NCI-H82 treated with DMSO at 0.1 percent for 48 hours (cell line): ENCODE measurements around the gene DEF6.
"Not testable (repeated sequence)": the region's sequence is repeated elsewhere in the genome, so short reads cannot be mapped to it uniquely, and the experiment has no call there.

Experiments
- DNase-seq: peaks from one replicate; lab custom pipeline; 2025; ENCODE audit not compliant: unreplicated experiment; lab: John Stamatoyannopoulos, UW

The DEF6 gene

GRCh38 chr6:35309611-35310264, 12.1 kb downstream of the DEF6 start:
- no peak for DNase-seq

GRCh38 chr6:35310265-35310831, 12.7 kb downstream of the DEF6 start:
- no peak for DNase-seq

GRCh38 chr6:35311390-35312075, 13.9 kb downstream of the DEF6 start:
- no peak for DNase-seq

GRCh38 chr6:35312076-35312800, 14.6 kb downstream of the DEF6 start:
- DNase-seq: no peak

- no peak for DNase-seq
These were observed 15.2 kb downstream of the DEF6 start for GRCh38 chr6:35312807-35313206.

GRCh38 chr6:35317483-35318195, 20.0 kb downstream of the DEF6 start:
- DNase-seq: no peak

GRCh38 chr6:35318196-35319171, 20.9 kb downstream of the DEF6 start:
- DNase-seq: peak; percentile 70

- no peak for DNase-seq
These were observed 21.9 kb downstream of the DEF6 start for GRCh38 chr6:35319346-35320030.

- no peak for DNase-seq
These were observed 22.4 kb downstream of the DEF6 start for GRCh38 chr6:35320031-35320410.

GRCh38 chr6:35321091-35321490, 23.5 kb downstream of the DEF6 start:
- no peak for DNase-seq

GRCh38 chr6:35327349-35328027, 29.9 kb downstream of the DEF6 start:
- no peak for DNase-seq

GRCh38 chr6:35328108-35328723, 30.6 kb downstream of the DEF6 start:
- no peak for DNase-seq

GRCh38 chr6:35328965-35329364, 31.3 kb downstream of the DEF6 start:
- not testable (repeated sequence) for DNase-seq

GRCh38 chr6:35330541-35331119, 33.0 kb downstream of the DEF6 start:
- DNase-seq: no peak

- not testable (repeated sequence) for DNase-seq
These were observed 34.7 kb downstream of the DEF6 start for GRCh38 chr6:35332074-35332887.

GRCh38 chr6:35341557-35341956, 43.9 kb downstream of the DEF6 start:
- DNase-seq: no peak
